ENCODE measurements around the gene ERC2.

Gene ERC2

GRCh38 chr3:55911266-55911665, 557.0 kb downstream of the ERC2 start:
- no peak for TF ChIP-seq CTCF (IDR thresholded peaks at IDR 0.05; ENCODE audit: insufficient read depth, low read length, poor library complexity, severe bottlenecking)
- TF ChIP-seq EZH2phosphoT487 (conservative IDR thresholded peaks at IDR 0.05; ENCODE audit: low read length): no peak
- Histone ChIP-seq H3F3A (ENCODE audit: insufficient read depth) (no peaks in the 10 kb centered on the region), H3K4me2 (ENCODE audit: low read depth, low read length, poor library complexity, severe bottlenecking) (no peak overlapping the region), H3K4me3 (ENCODE audit: insufficient read depth, low read length, poor library complexity, severe bottlenecking) (no peak overlapping the region), H2AFZ (ENCODE audit: low read depth, low read length, severe bottlenecking) (no peak overlapping the region), H3K9me2 (replicated peaks; ENCODE audit: insufficient read depth, low read length) (no peaks in the 10 kb centered on the region), H3K79me2 (ENCODE audit: insufficient read depth, low read length) (no peaks in the 10 kb centered on the region), H3K9ac (ENCODE audit: low read length) (no peak overlapping the region), H3K27me3 (ENCODE audit: low read length) (no peaks in the 10 kb centered on the region), H4K20me1 (ENCODE audit: low read depth, low read length) (no peaks in the 10 kb centered on the region), H3K9me3 (ENCODE audit: insufficient read depth, low read length) (no peaks in the 10 kb centered on the region), H3K36me3 (ENCODE audit: low read length) (no peaks in the 10 kb centered on the region), H3K27ac (ENCODE audit: low read depth, low read length) (no peak overlapping the region)

- no peak overlapping the region for H3K9ac ChIP-seq (ENCODE audit: low read length)
- TF ChIP-seq CTCF (IDR thresholded peaks at IDR 0.05; ENCODE audit: insufficient read depth, low read length, poor library complexity, severe bottlenecking) (no peak), EZH2phosphoT487 (conservative IDR thresholded peaks at IDR 0.05; ENCODE audit: low read length) (no peak)
- H3K79me2 ChIP-seq (ENCODE audit: insufficient read depth, low read length): no peaks in the 10 kb centered on the region
- no peak overlapping the region for H3K27ac ChIP-seq (ENCODE audit: low read depth, low read length)
- H3K9me2 ChIP-seq (replicated peaks; ENCODE audit: insufficient read depth, low read length): no peaks in the 10 kb centered on the region
- H3F3A ChIP-seq (ENCODE audit: insufficient read depth): no peaks in the 10 kb centered on the region
- no peak overlapping the region for H3K4me2 ChIP-seq (ENCODE audit: low read depth, low read length, poor library complexity, severe bottlenecking)
- H2AFZ ChIP-seq (ENCODE audit: low read depth, low read length, severe bottlenecking): no peak overlapping the region
- H4K20me1 ChIP-seq (ENCODE audit: low read depth, low read length): no peaks in the 10 kb centered on the region
- no peaks in the 10 kb centered on the region for H3K36me3 ChIP-seq (ENCODE audit: low read length)
- no peaks in the 10 kb centered on the region for H3K9me3 ChIP-seq (ENCODE audit: insufficient read depth, low read length)
- H3K4me3 ChIP-seq (ENCODE audit: insufficient read depth, low read length, poor library complexity, severe bottlenecking): no peak overlapping the region
- H3K27me3 ChIP-seq (ENCODE audit: low read length): no peaks in the 10 kb centered on the region
Observed at GRCh38 chr3:55910543-55910942, 557.7 kb downstream of the ERC2 start.

GRCh38 chr3:55909373-55909772, 558.9 kb downstream of the ERC2 start:
- Histone ChIP-seq H4K20me1 (ENCODE audit: low read depth, low read length) (no peaks in the 10 kb centered on the region), H3K9me3 (ENCODE audit: insufficient read depth, low read length) (no peaks in the 10 kb centered on the region), H2AFZ (ENCODE audit: low read depth, low read length, severe bottlenecking) (no peak overlapping the region), H3K36me3 (ENCODE audit: low read length) (no peaks in the 10 kb centered on the region), H3K4me2 (ENCODE audit: low read depth, low read length, poor library complexity, severe bottlenecking) (no peak overlapping the region), H3K9me2 (replicated peaks; ENCODE audit: insufficient read depth, low read length) (no peaks in the 10 kb centered on the region), H3K9ac (ENCODE audit: low read length) (no peak overlapping the region), H3K27me3 (ENCODE audit: low read length) (no peaks in the 10 kb centered on the region), H3K79me2 (ENCODE audit: insufficient read depth, low read length) (no peaks in the 10 kb centered on the region), H3K27ac (ENCODE audit: low read depth, low read length) (no peak overlapping the region), H3K4me3 (ENCODE audit: insufficient read depth, low read length, poor library complexity, severe bottlenecking) (no peak overlapping the region), H3F3A (ENCODE audit: insufficient read depth) (no peaks in the 10 kb centered on the region)
- TF ChIP-seq CTCF (IDR thresholded peaks at IDR 0.05; ENCODE audit: insufficient read depth, low read length, poor library complexity, severe bottlenecking) (no peak), EZH2phosphoT487 (conservative IDR thresholded peaks at IDR 0.05; ENCODE audit: low read length) (no peak)

Data from SU-DHL-6 (cell line).